PC-9 (cell line): Measurements from ENCODE around the gene MXRA8. TPM values are rescaled to one million over a fixed set of nuclear protein-coding genes. Genes with fewer than 3 reads are reported as not detected.

ENCODE experiments used
- BruUV-seq: library from RNA; stranded (reverse); fragments of 400-500 nt; replicated peaks from 2 replicates; lab custom pipeline; 2021; lab: Mats Ljungman, UMichigan
- CTCF ChIA-PET: fragments of 300-600 bp; sonication (Branson Sonifier 250); formaldehyde crosslinking; loops from one replicate; lab custom pipeline; 2022; ENCODE audit warnings: antibody characterized with exemption; lab: Charles Lee
- POLR2A ChIA-PET: fragments of 300-600 bp; sonication (Branson Sonifier 250); formaldehyde crosslinking; loops from one replicate; lab custom pipeline; 2022; ENCODE audit warnings: antibody characterized with exemption; ENCODE audit not compliant: unreplicated experiment; lab: Charles Lee
- DNase-seq, 2 experiments: peaks; one replicate each; pipeline versions ENCODE4 v3.0.0 to v3.0.0-alpha.2; 2015 to 2022; ENCODE audit warnings: mixed read lengths in 1 of 2
- H2AFZ ChIP-seq: fragments of 200-600 bp; sonication (generic); 2 replicates; pipeline ENCODE4 v1.8.1; 2017; ENCODE audit warnings: antibody characterized with exemption
- H3F3A ChIP-seq: fragments of 200-600 bp; sonication (generic); 2 replicates; pipeline ENCODE4 v1.8.1; 2017; ENCODE audit warnings: antibody characterized with exemption, mild to moderate bottlenecking, low read depth; ENCODE audit not compliant: insufficient read depth
- H3K27ac ChIP-seq: fragments of 200-600 bp; sonication (generic); 2 replicates; pipeline ENCODE4 v1.6.1; 2016; ENCODE audit warnings: mixed run types
- H3K27me3 ChIP-seq: fragments of 200-600 bp; sonication (generic); 2 replicates; pipeline ENCODE4 v1.6.1; 2016; ENCODE audit warnings: low read depth, mixed run types; ENCODE audit not compliant: insufficient read depth
- H3K36me3 ChIP-seq: fragments of 200-600 bp; sonication (generic); 2 replicates; pipeline ENCODE4 v1.6.1; 2016; ENCODE audit warnings: low read depth, mixed run types
- H3K4me1 ChIP-seq: fragments of 200-600 bp; sonication (generic); replicated peaks from 2 replicates; pipeline ENCODE4 v1.6.1; 2016; ENCODE audit warnings: mixed run types; ENCODE audit not compliant: insufficient read depth
- H3K4me2 ChIP-seq: fragments of 200-600 bp; sonication (generic); 2 replicates; pipeline ENCODE4 v1.6.1; 2017; ENCODE audit warnings: mixed run types
- H3K4me3 ChIP-seq: fragments of 200-600 bp; sonication (generic); 2 replicates; pipeline ENCODE4 v1.6.1; 2016; ENCODE audit warnings: mixed run types
- H3K79me2 ChIP-seq: fragments of 200-600 bp; sonication (generic); 2 replicates; pipeline ENCODE4 v1.6.1; 2017; ENCODE audit warnings: low read depth, mixed run types
- H3K9me2 ChIP-seq: fragments of 200-600 bp; sonication (generic); 2 replicates; pipeline ENCODE4 v1.8.1; 2017; ENCODE audit warnings: mild to moderate bottlenecking; ENCODE audit not compliant: insufficient read depth
- H3K9me3 ChIP-seq: fragments of 200-600 bp; sonication (generic); 2 replicates; pipeline ENCODE4 v1.8.1; 2016; ENCODE audit warnings: low read depth; ENCODE audit not compliant: insufficient read depth
- H4K20me1 ChIP-seq: fragments of 200-600 bp; sonication (generic); 2 replicates; pipeline ENCODE4 v1.8.1; 2017; ENCODE audit not compliant: insufficient read depth
- CTCF ChIP-seq: fragments of 200-600 bp; sonication (generic); conservative IDR thresholded peaks from 2 replicates; pipeline ENCODE4 v1.6.1; 2017; ENCODE audit warnings: mixed run types, antibody characterized with exemption, mild to moderate bottlenecking, moderate library complexity
- EZH2 ChIP-seq: fragments of 200-600 bp; sonication (generic); IDR thresholded peaks from 2 replicates; pipeline ENCODE4 v1.8.0; 2017; ENCODE audit warnings: antibody characterized with exemption, low read depth
- intact Hi-C: fragments of 100-400 bp; cut with micrococcal nuclease; formaldehyde crosslinking; loops from one replicate; pipeline ENCODE4 v1.10.0; 2022; ENCODE audit not compliant: unreplicated experiment
- total RNA-seq: library from RNA; stranded (reverse); gene quantifications from 2 replicates; pipeline ENCODE4 v1.2.3, GENCODE V29; 2021

Gene MXRA8
- total RNA-seq, 1 experiment from 2014 or later: 0.55 TPM

GRCh38 chr1:1322418-1322817 lies 35.9 kb downstream of the MXRA8 start:
- no peak overlapping the region for H3K4me2 ChIP-seq
- peaks cover 32% of the 10 kb centered on the region for H3K4me1 ChIP-seq
- H3K79me2 ChIP-seq: peaks cover 74% of the 10 kb centered on the region
- peaks cover 42% of the 10 kb centered on the region for H3F3A ChIP-seq
- CTCF ChIA-PET: no interaction called here
- intact Hi-C loops: no loop called here
- no peaks in the 10 kb centered on the region for H3K27me3 ChIP-seq
- no peak overlapping the region for H2AFZ ChIP-seq
- no peak overlapping the region for H3K4me3 ChIP-seq
- H3K9me3 ChIP-seq: no peaks in the 10 kb centered on the region
- BruUV-seq: no TSS peak
- DNase-seq: no peak
- TF ChIP-seq EZH2 (no peak), CTCF (no peak)
- no peaks in the 10 kb centered on the region for H3K36me3 ChIP-seq
- no peaks in the 10 kb centered on the region for H3K9me2 ChIP-seq
- no peak overlapping the region for H3K27ac ChIP-seq
- POLR2A ChIA-PET: no interaction called here
- H4K20me1 ChIP-seq: peaks cover 51% of the 10 kb centered on the region

GRCh38 chr1:1321477-1321876 lies 36.9 kb downstream of the MXRA8 start:
- intact Hi-C loops: no loop called here
- H4K20me1 ChIP-seq: peaks cover 56% of the 10 kb centered on the region

GRCh38 chr1:1320666-1321448 lies 37.5 kb downstream of the MXRA8 start:
- Histone ChIP-seq H3K4me3 (no peak overlapping the region), H2AFZ (no peak overlapping the region), H3K27ac (no peak overlapping the region), H3K79me2 (peaks cover 76% of the 10 kb centered on the region), H3K4me1 (peaks cover 26% of the 10 kb centered on the region), H3K9me3 (no peaks in the 10 kb centered on the region), H3K27me3 (no peaks in the 10 kb centered on the region), H3K36me3 (0 out of 2 replicates have a peak, but pooled peaks cover 5% of the 10 kb centered on the region), H3F3A (peaks cover 47% of the 10 kb centered on the region), H3K4me2 (no peak overlapping the region), H4K20me1 (peaks cover 59% of the 10 kb centered on the region), H3K9me2 (no peaks in the 10 kb centered on the region)
- CTCF ChIA-PET: no interaction called here
- no TSS peak for BruUV-seq
- DNase-seq: no peak
- intact Hi-C loops: no loop called here
- POLR2A ChIA-PET: no interaction called here
- TF ChIP-seq CTCF (no peak), EZH2 (no peak)

More at GRCh38 chr1:1321477-1321876, 36.9 kb downstream of the MXRA8 start:
- Histone ChIP-seq H3K27ac (no peak overlapping the region), H3K9me2 (no peaks in the 10 kb centered on the region), H3K27me3 (no peaks in the 10 kb centered on the region), H2AFZ (no peak overlapping the region), H3K4me2 (no peak overlapping the region), H3K9me3 (no peaks in the 10 kb centered on the region), H3K79me2 (peaks cover 76% of the 10 kb centered on the region), H3K4me3 (no peak overlapping the region), H3K36me3 (no peaks in the 10 kb centered on the region), H3K4me1 (peaks cover 32% of the 10 kb centered on the region), H3F3A (peaks cover 48% of the 10 kb centered on the region)
- POLR2A ChIA-PET: no interaction called here
- BruUV-seq: no TSS peak
- CTCF ChIA-PET: no interaction called here
- TF ChIP-seq CTCF (no peak), EZH2 (no peak)
- no peak for DNase-seq
